Panc1 (cell line): ENCODE data around the gene CYBA. TPM values are rescaled to one million over a fixed set of nuclear protein-coding genes. Genes with fewer than 3 reads are reported as not detected.
A peak's percentile ranks its signal among the peaks of the same experiment; 100 is the strongest.

Experiments
- ATAC-seq: fragments of 200-7000 bp; cut with Tn5 transposase; 2 replicates; pipeline ENCODE4 v1.9.1; 2020; ENCODE audit warnings: mild to moderate bottlenecking, moderate library complexity
- BruUV-seq: library from RNA; stranded (reverse); fragments of 400-500 nt; replicated peaks from 2 replicates; lab custom pipeline; 2021; lab: Mats Ljungman, UMichigan
- CTCF ChIA-PET: fragments of 300-600 bp; sonication (Branson Sonifier 250); formaldehyde crosslinking; loops from one replicate; lab custom pipeline; 2022; ENCODE audit warnings: antibody characterized with exemption; lab: Charles Lee
- POLR2A ChIA-PET: fragments of 300-600 bp; sonication (Branson Sonifier 250); formaldehyde crosslinking; loops from one replicate; lab custom pipeline; 2022; ENCODE audit warnings: antibody characterized with exemption; lab: Charles Lee
- DNase-seq: peaks from one replicate; pipeline ENCODE4 v3.0.0-alpha.2; 2010; ENCODE audit warnings: low read depth, low spot score
- H3K27ac ChIP-seq: 2 replicates; pipeline ENCODE4 v1.5.1; 2011; ENCODE audit warnings: mild to moderate bottlenecking, low read length, inconsistent platforms
- H3K27me3 ChIP-seq: fragments of 200-500 bp; sonication (Bioruptor generic); 2 replicates; pipeline ENCODE4 v1.6.0; 2014; ENCODE audit warnings: low read length, inconsistent platforms; ENCODE audit not compliant: control insufficient read depth, insufficient read depth
- H3K36me3 ChIP-seq: fragments of 200-500 bp; sonication (Bioruptor generic); 2 replicates; pipeline ENCODE4 v1.5.1; 2014; ENCODE audit warnings: inconsistent platforms, mild to moderate bottlenecking, low read length, moderate library complexity; ENCODE audit not compliant: control insufficient read depth, insufficient read depth
- H3K4me1 ChIP-seq: 2 replicates; pipeline ENCODE4 v1.5.1; 2011; ENCODE audit warnings: inconsistent platforms, mild to moderate bottlenecking, low read length, moderate library complexity; ENCODE audit not compliant: control insufficient read depth, insufficient read depth
- H3K4me3 ChIP-seq, 2 experiments: 2 replicates each; pipeline ENCODE4 v1.5.1; 2011 to 2012; ENCODE audit warnings: low read depth in 2 of 2, low read length in 2 of 2, mild to moderate bottlenecking in 2 of 2, inconsistent platforms in 1 of 2, moderate library complexity in 1 of 2
- H3K9me3 ChIP-seq: fragments of 200-500 bp; sonication (Bioruptor generic); 2 replicates; pipeline ENCODE4 v1.5.1; 2014; ENCODE audit warnings: low read depth, mild to moderate bottlenecking, inconsistent platforms, low read length, moderate library complexity; ENCODE audit not compliant: control insufficient read depth, insufficient read depth
- POLR2AphosphoS5 ChIP-seq: IDR thresholded peaks from 2 replicates; pipeline ENCODE4 v1.6.1; 2012; ENCODE audit warnings: mild to moderate bottlenecking, low read depth, low read length, moderate library complexity
- SIN3A ChIP-seq: IDR thresholded peaks from 2 replicates; pipeline ENCODE4 v1.6.1; 2012; ENCODE audit warnings: low read depth, mild to moderate bottlenecking, low read length, moderate library complexity, borderline replicate concordance; ENCODE audit not compliant: insufficient read depth
- TCF7L2 ChIP-seq: IDR thresholded peaks from 2 replicates; pipeline ENCODE4 v1.6.1; 2011; ENCODE audit warnings: mild to moderate bottlenecking, low read depth, low read length, inconsistent platforms
- in situ Hi-C: cut with HindIII; loops from 2 replicates; pipeline ENCODE4 v1.10.0; 2016; ENCODE audit warnings: low sequenced_read_pairs, low pct_unique_long_range_greater_than_20kb
- intact Hi-C: fragments of 100-400 bp; cut with micrococcal nuclease; formaldehyde crosslinking; loops from one replicate; pipeline ENCODE4 v1.10.0; 2022; ENCODE audit not compliant: unreplicated experiment
- total RNA-seq: library from RNA; stranded (reverse); gene quantifications from one replicate; pipeline ENCODE4 v1.2.1, GENCODE V29; 2021; ENCODE audit not compliant: unreplicated experiment
- TF ChIP-seq, protein P1 (sequence below), 2 experiments: IDR thresholded peaks; 2 replicates each; pipeline ENCODE4 v1.6.1; 2011 to 2012; ENCODE audit warnings: low read depth in 2 of 2, control low read depth in 1 of 2, low read length in 1 of 2, mild to moderate bottlenecking in 1 of 2, moderate library complexity in 1 of 2; ENCODE audit not compliant: insufficient read depth in 1 of 2
- TF ChIP-seq, protein P2 (sequence below): fragments of 450-650 bp; IDR thresholded peaks from 2 replicates; pipeline ENCODE4 v1.5.1; 2017; ENCODE audit warnings: mild to moderate bottlenecking

The CYBA gene
- total RNA-seq, 1 experiment from 2014 or later, result 233 TPM

- Histone ChIP-seq H3K27me3 (no peaks in the 10 kb centered on the region), H3K36me3 (no peaks in the 10 kb centered on the region), H3K4me3 (no peak overlapping the region), H3K9me3 (no peaks in the 10 kb centered on the region), H3K4me1 (no peaks in the 10 kb centered on the region; the same call in 1 of the 2 replicates), H3K27ac (no peak overlapping the region)
- in situ Hi-C loops, result no loop called here
- intact Hi-C loops, result no loop called here
- no TSS peak for BruUV-seq
- ChIA-PET POLR2A (no interaction called here), CTCF (interaction anchor here (0.7 kb wide), 1 partner anchor 163 kb away, joined by 3 read pairs; no protein-coding TSS in a partner anchor)
- ATAC-seq (no peak), DNase-seq (no peak)
- no peak for TF ChIP-seq TCF7L2
- no peak for TF ChIP-seq SIN3A
- TF ChIP-seq, protein P1, sequence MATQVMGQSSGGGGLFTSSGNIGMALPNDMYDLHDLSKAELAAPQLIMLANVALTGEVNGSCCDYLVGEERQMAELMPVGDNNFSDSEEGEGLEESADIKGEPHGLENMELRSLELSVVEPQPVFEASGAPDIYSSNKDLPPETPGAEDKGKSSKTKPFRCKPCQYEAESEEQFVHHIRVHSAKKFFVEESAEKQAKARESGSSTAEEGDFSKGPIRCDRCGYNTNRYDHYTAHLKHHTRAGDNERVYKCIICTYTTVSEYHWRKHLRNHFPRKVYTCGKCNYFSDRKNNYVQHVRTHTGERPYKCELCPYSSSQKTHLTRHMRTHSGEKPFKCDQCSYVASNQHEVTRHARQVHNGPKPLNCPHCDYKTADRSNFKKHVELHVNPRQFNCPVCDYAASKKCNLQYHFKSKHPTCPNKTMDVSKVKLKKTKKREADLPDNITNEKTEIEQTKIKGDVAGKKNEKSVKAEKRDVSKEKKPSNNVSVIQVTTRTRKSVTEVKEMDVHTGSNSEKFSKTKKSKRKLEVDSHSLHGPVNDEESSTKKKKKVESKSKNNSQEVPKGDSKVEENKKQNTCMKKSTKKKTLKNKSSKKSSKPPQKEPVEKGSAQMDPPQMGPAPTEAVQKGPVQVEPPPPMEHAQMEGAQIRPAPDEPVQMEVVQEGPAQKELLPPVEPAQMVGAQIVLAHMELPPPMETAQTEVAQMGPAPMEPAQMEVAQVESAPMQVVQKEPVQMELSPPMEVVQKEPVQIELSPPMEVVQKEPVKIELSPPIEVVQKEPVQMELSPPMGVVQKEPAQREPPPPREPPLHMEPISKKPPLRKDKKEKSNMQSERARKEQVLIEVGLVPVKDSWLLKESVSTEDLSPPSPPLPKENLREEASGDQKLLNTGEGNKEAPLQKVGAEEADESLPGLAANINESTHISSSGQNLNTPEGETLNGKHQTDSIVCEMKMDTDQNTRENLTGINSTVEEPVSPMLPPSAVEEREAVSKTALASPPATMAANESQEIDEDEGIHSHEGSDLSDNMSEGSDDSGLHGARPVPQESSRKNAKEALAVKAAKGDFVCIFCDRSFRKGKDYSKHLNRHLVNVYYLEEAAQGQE (IDR thresholded peaks at IDR 0.05; ENCODE audit: insufficient read depth in 1 of 2, low read depth in 2 of 2, low read length in 1 of 2), result no peak
- TF ChIP-seq POLR2AphosphoS5, result no peak
- TF ChIP-seq, protein P2, sequence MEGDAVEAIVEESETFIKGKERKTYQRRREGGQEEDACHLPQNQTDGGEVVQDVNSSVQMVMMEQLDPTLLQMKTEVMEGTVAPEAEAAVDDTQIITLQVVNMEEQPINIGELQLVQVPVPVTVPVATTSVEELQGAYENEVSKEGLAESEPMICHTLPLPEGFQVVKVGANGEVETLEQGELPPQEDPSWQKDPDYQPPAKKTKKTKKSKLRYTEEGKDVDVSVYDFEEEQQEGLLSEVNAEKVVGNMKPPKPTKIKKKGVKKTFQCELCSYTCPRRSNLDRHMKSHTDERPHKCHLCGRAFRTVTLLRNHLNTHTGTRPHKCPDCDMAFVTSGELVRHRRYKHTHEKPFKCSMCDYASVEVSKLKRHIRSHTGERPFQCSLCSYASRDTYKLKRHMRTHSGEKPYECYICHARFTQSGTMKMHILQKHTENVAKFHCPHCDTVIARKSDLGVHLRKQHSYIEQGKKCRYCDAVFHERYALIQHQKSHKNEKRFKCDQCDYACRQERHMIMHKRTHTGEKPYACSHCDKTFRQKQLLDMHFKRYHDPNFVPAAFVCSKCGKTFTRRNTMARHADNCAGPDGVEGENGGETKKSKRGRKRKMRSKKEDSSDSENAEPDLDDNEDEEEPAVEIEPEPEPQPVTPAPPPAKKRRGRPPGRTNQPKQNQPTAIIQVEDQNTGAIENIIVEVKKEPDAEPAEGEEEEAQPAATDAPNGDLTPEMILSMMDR, result no peak
These were observed 33.8 kb upstream of the CYBA start for GRCh38 chr16:88684569-88685155.

DNA sequence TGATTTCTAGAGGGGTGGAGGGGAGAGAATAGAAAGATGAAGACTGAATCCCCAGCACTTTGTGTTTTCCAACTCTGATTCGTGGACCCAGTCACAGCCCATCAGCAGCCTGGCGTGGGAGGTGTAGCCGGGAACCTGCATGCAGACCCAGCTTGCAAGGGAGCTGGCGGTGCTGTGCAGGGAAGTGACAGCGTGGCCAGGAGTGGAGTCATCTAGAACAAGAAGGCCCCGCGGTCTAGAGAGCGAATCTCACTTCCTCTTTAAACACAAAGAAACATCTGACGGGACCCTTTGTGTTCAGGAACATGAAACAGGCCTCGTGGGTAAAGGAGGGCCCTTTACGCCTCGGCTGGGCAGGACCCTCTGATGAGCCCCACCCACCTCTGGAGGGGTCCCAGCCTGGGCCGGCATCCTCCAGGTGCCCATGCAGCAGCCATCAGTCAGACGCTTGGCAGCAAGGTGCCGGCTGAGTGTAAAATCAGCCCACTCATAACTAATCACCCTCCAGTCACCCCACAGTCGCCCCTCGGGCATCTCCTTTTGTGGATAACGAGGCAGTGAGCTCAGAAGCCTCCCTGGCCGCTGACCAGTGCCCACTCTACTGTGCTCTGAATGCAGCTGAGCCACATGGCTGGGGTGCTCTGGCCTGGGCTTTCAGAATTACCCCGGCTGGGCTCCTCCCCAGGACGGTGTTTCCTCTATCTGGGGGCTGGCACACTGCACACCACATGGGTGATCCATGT, 31.0 kb upstream of the CYBA start:
- H3K27ac ChIP-seq, result no peak overlapping the region
- DNase-seq (no peak), ATAC-seq (0 out of 2 replicates have a peak, but pooled peaks have one; percentile 13)
- H3K4me1 ChIP-seq, result no peaks in the 10 kb centered on the region; the same call in 1 of the 2 replicates
- H3K4me3 ChIP-seq, result no peak overlapping the region
- no peaks in the 10 kb centered on the region for H3K36me3 ChIP-seq
- POLR2A ChIA-PET, result no interaction called here
- no TSS peak for BruUV-seq
- intact Hi-C loops (no loop called here), in situ Hi-C loops (no loop called here)
- TF ChIP-seq, protein P2, result no peak
- TF ChIP-seq SIN3A (no peak), TCF7L2 (no peak), POLR2AphosphoS5 (no peak)
- TF ChIP-seq, protein P1 (IDR thresholded peaks at IDR 0.05; ENCODE audit: insufficient read depth in 1 of 2, low read depth in 2 of 2, low read length in 1 of 2), result no peak
- CTCF ChIA-PET, result no interaction called here
- H3K9me3 ChIP-seq, result no peaks in the 10 kb centered on the region
- H3K27me3 ChIP-seq, result no peaks in the 10 kb centered on the region
